Measurements from ENCODE around the gene C1GALT1C1.
"Not testable (repeated sequence)": the region's sequence is repeated elsewhere in the genome, so short reads cannot be mapped to it uniquely, and the experiment has no call there.

The C1GALT1C1 gene

DNA sequence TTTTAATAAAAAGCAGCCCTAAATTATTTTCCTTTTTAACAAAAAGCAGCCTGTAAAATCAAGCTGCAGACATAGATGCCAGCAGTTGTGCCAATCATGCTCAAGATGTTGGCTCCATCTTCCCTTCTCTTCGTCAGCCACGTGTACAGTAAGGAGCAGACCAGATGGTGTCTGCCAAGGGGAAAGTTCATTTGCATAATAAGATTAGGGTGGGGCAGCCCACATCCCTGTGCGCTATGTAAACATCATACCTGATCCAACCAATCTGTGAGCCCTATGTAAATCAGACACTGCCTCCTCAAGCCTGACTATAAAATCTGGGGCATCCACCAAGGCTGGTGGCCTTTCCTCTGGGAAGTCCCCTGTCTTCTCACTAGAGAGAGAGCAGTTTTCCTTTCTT is 23.1 kb upstream of the C1GALT1C1 start:
- Histone ChIP-seq H3K4me3 (ENCODE audit: extremely low read depth, insufficient read depth, low read length, poor library complexity, severe bottlenecking) (no peak overlapping the region), H3K36me3 (ENCODE audit: control insufficient read depth, insufficient read depth, low read length) (no peaks in the 10 kb centered on the region), H3K27ac (ENCODE audit: low read depth, low read length, severe bottlenecking) (no peak overlapping the region), H3K4me1 (ENCODE audit: control insufficient read depth, insufficient read depth, low read length, poor library complexity, severe bottlenecking) (no peaks in the 10 kb centered on the region), H3K9me3 (ENCODE audit: control insufficient read depth, low read length) (no peaks in the 10 kb centered on the region)
- WGBS, 2 experiments (ENCODE audit: insufficient coverage in 2 of 2): no CpG with 5 or more reads among the region's 3 CpGs

GRCh38 chrX:120652256-120652655 is 22.4 kb upstream of the C1GALT1C1 start:
- H3K36me3 ChIP-seq (ENCODE audit: control insufficient read depth, insufficient read depth, low read length); H3K27ac ChIP-seq (ENCODE audit: low read depth, low read length, severe bottlenecking); H3K9me3 ChIP-seq (ENCODE audit: control insufficient read depth, low read length); H3K4me3 ChIP-seq (ENCODE audit: extremely low read depth, insufficient read depth, low read length, poor library complexity, severe bottlenecking); H3K4me1 ChIP-seq (ENCODE audit: control insufficient read depth, insufficient read depth, low read length, poor library complexity, severe bottlenecking): not testable (repeated sequence)
- WGBS, 2 experiments (ENCODE audit: insufficient coverage in 2 of 2): no CpG with 5 or more reads among the region's 1 CpG

GRCh38 chrX:120647127-120647526 is 17.3 kb upstream of the C1GALT1C1 start:
- no peak overlapping the region for H3K27ac ChIP-seq (ENCODE audit: low read depth, low read length, severe bottlenecking)
- 80% methylated on average over 1 of the region's 4 CpGs; no CpG with 5 or more reads in 1 of the 2 experiments for WGBS, 2 experiments (ENCODE audit: insufficient coverage in 2 of 2)
- no peaks in the 10 kb centered on the region for H3K36me3 ChIP-seq (ENCODE audit: control insufficient read depth, insufficient read depth, low read length)
- no peak overlapping the region for H3K4me3 ChIP-seq (ENCODE audit: extremely low read depth, insufficient read depth, low read length, poor library complexity, severe bottlenecking)
- H3K4me1 ChIP-seq (ENCODE audit: control insufficient read depth, insufficient read depth, low read length, poor library complexity, severe bottlenecking): no peaks in the 10 kb centered on the region
- no peaks in the 10 kb centered on the region for H3K9me3 ChIP-seq (ENCODE audit: control insufficient read depth, low read length)

GRCh38 chrX:120642871-120643270 is 13.0 kb upstream of the C1GALT1C1 start:
- Histone ChIP-seq H3K9me3 (ENCODE audit: control insufficient read depth, low read length) (no peaks in the 10 kb centered on the region), H3K36me3 (ENCODE audit: control insufficient read depth, insufficient read depth, low read length) (no peaks in the 10 kb centered on the region), H3K4me1 (ENCODE audit: control insufficient read depth, insufficient read depth, low read length, poor library complexity, severe bottlenecking) (no peaks in the 10 kb centered on the region), H3K27ac (ENCODE audit: low read depth, low read length, severe bottlenecking) (no peak overlapping the region), H3K4me3 (ENCODE audit: extremely low read depth, insufficient read depth, low read length, poor library complexity, severe bottlenecking) (no peak overlapping the region)
- WGBS, 2 experiments (ENCODE audit: insufficient coverage in 2 of 2): no CpG with 5 or more reads among the region's 2 CpGs

DNA sequence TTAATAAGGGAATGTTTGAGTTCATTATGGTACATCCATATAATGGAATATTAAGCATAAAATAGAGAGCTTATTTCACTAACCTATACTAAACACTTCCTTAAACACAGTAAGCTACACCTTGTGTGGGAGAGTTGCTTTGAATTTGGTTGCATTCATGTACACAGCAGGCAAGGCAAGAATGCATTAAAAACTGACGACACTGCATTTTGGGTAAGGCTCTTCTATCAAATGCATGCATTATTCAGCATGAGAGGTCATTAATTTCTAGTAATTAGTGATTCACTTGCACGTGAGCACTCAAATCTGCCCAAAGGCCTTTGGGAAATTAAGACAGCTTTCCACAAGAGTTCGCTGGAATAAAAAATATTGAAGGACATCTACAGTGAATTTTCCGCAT is 8.8 kb upstream of the C1GALT1C1 start:
- Histone ChIP-seq H3K36me3 (ENCODE audit: control insufficient read depth, insufficient read depth, low read length) (no peaks in the 10 kb centered on the region), H3K9me3 (ENCODE audit: control insufficient read depth, low read length) (no peaks in the 10 kb centered on the region), H3K4me3 (ENCODE audit: extremely low read depth, insufficient read depth, low read length, poor library complexity, severe bottlenecking) (no peak overlapping the region), H3K27ac (ENCODE audit: low read depth, low read length, severe bottlenecking) (no peak overlapping the region), H3K4me1 (ENCODE audit: control insufficient read depth, insufficient read depth, low read length, poor library complexity, severe bottlenecking) (no peaks in the 10 kb centered on the region)
- WGBS, 2 experiments (ENCODE audit: insufficient coverage in 2 of 2): 75% methylated on average over 2 of the region's 4 CpGs; no CpG with 5 or more reads in 1 of the 2 experiments

GRCh38 chrX:120625371-120625770 is 4.5 kb downstream of the C1GALT1C1 start:
- no CpG with 5 or more reads among the region's 2 CpGs for WGBS, 2 experiments (ENCODE audit: insufficient coverage in 2 of 2)
- peaks cover 4% of the 10 kb centered on the region for H3K4me1 ChIP-seq (ENCODE audit: control insufficient read depth, insufficient read depth, low read length, poor library complexity, severe bottlenecking)
- no peaks in the 10 kb centered on the region for H3K9me3 ChIP-seq (ENCODE audit: control insufficient read depth, low read length)
- H3K36me3 ChIP-seq (ENCODE audit: control insufficient read depth, insufficient read depth, low read length): no peaks in the 10 kb centered on the region
- H3K4me3 ChIP-seq (ENCODE audit: extremely low read depth, insufficient read depth, low read length, poor library complexity, severe bottlenecking): no peak overlapping the region
- no peak overlapping the region for H3K27ac ChIP-seq (ENCODE audit: low read depth, low read length, severe bottlenecking)

GRCh38 chrX:120617996-120618630 is 11.7 kb downstream of the C1GALT1C1 start:
- peaks cover 8% of the 10 kb centered on the region for H3K36me3 ChIP-seq (ENCODE audit: control insufficient read depth, insufficient read depth, low read length)
- 92 to 100% methylated on average over 2 to 3 of the region's 5 CpGs for WGBS, 2 experiments (ENCODE audit: insufficient coverage in 2 of 2)
- H3K4me3 ChIP-seq (ENCODE audit: extremely low read depth, insufficient read depth, low read length, poor library complexity, severe bottlenecking): no peak overlapping the region
- H3K4me1 ChIP-seq (ENCODE audit: control insufficient read depth, insufficient read depth, low read length, poor library complexity, severe bottlenecking): no peaks in the 10 kb centered on the region
- H3K27ac ChIP-seq (ENCODE audit: low read depth, low read length, severe bottlenecking): no peak overlapping the region
- no peaks in the 10 kb centered on the region for H3K9me3 ChIP-seq (ENCODE audit: control insufficient read depth, low read length)

DNA sequence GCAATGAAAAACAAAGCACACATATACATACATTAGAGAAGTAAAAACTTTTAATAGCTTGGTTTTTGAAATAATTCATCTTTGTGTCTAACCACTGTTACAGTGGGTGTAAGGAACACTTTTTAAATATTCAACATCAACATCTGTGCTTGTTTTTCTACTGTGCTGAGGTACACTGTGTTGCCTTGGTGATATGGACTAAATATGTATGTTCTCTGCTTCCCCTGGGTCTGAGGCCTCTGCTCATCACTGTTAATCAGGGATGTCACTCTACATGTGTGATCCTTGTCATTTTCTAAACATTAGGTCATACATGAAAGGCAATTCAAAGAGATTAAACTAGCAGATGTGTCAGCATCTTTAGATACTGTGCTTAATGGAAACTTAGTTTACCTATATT is 15.0 kb downstream of the C1GALT1C1 start:
- no peak overlapping the region for H3K27ac ChIP-seq (ENCODE audit: low read depth, low read length, severe bottlenecking)
- no peaks in the 10 kb centered on the region for H3K9me3 ChIP-seq (ENCODE audit: control insufficient read depth, low read length)
- peaks cover 12% of the 10 kb centered on the region for H3K36me3 ChIP-seq (ENCODE audit: control insufficient read depth, insufficient read depth, low read length)
- no peak overlapping the region for H3K4me3 ChIP-seq (ENCODE audit: extremely low read depth, insufficient read depth, low read length, poor library complexity, severe bottlenecking)
- no peaks in the 10 kb centered on the region for H3K4me1 ChIP-seq (ENCODE audit: control insufficient read depth, insufficient read depth, low read length, poor library complexity, severe bottlenecking)

- H3K4me1 ChIP-seq (ENCODE audit: control insufficient read depth, insufficient read depth, low read length, poor library complexity, severe bottlenecking): no peaks in the 10 kb centered on the region
- WGBS, 2 experiments (ENCODE audit: insufficient coverage in 2 of 2): no CpG with 5 or more reads among the region's 1 CpG
- H3K4me3 ChIP-seq (ENCODE audit: extremely low read depth, insufficient read depth, low read length, poor library complexity, severe bottlenecking): no peak overlapping the region
- no peak overlapping the region for H3K27ac ChIP-seq (ENCODE audit: low read depth, low read length, severe bottlenecking)
- H3K9me3 ChIP-seq (ENCODE audit: control insufficient read depth, low read length): no peaks in the 10 kb centered on the region
- H3K36me3 ChIP-seq (ENCODE audit: control insufficient read depth, insufficient read depth, low read length): peaks cover 24% of the 10 kb centered on the region
These were observed 17.8 kb downstream of the C1GALT1C1 start for GRCh38 chrX:120612086-120612485.

GRCh38 chrX:120604361-120604782 is 25.5 kb downstream of the C1GALT1C1 start:
- H3K4me3 ChIP-seq (ENCODE audit: extremely low read depth, insufficient read depth, low read length, poor library complexity, severe bottlenecking): peak overlapping the region; percentile 63
- no CpG with 5 or more reads among the region's 5 CpGs for WGBS, 2 experiments (ENCODE audit: insufficient coverage in 2 of 2)
- H3K27ac ChIP-seq (ENCODE audit: low read depth, low read length, severe bottlenecking): peak overlapping the region; percentile 89
- no peaks in the 10 kb centered on the region for H3K9me3 ChIP-seq (ENCODE audit: control insufficient read depth, low read length)
- H3K36me3 ChIP-seq (ENCODE audit: control insufficient read depth, insufficient read depth, low read length): peaks cover 16% of the 10 kb centered on the region
- H3K4me1 ChIP-seq (ENCODE audit: control insufficient read depth, insufficient read depth, low read length, poor library complexity, severe bottlenecking): no peaks in the 10 kb centered on the region

GRCh38 chrX:120603707-120604360 is 26.0 kb downstream of the C1GALT1C1 start, which contains the start of gene MCTS1:
MCTS1 (plus strand) TSS chrX:120604101; CDS start chrX:120604237, 136 bp downstream.
- Histone ChIP-seq H3K27ac (ENCODE audit: low read depth, low read length, severe bottlenecking) (peak within 1 kb of the TSS; percentile 89), H3K4me1 (ENCODE audit: control insufficient read depth, insufficient read depth, low read length, poor library complexity, severe bottlenecking) (no peaks in the 10 kb centered on the region), H3K36me3 (ENCODE audit: control insufficient read depth, insufficient read depth, low read length) (peaks cover 15% of the 10 kb centered on the region), H3K9me3 (ENCODE audit: control insufficient read depth, low read length) (no peaks in the 10 kb centered on the region), H3K4me3 (ENCODE audit: extremely low read depth, insufficient read depth, low read length, poor library complexity, severe bottlenecking) (peak within 1 kb of the TSS; percentile 63)
- WGBS, 2 experiments (ENCODE audit: insufficient coverage in 2 of 2): 0 to 3% methylated on average over 2 to 7 of the region's 31 CpGs
